ENCODE measurements around the gene ZNF521.

DNA sequence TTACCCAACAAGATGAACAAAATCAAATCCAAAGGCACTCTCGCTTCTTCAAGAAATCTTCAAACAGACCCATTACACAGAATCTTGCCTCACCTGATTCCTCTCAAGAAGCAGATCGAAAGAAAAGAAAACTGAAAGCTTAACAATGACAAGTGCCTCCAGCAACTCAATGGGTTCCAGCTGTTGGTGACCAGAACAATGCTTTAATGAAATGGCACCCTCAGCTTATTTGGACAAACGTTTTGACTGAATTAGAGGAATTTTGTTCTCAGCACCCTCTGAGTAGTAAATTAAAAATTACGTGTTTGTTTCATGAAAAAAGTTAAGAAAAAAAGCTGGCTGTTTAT, 211.0 kb downstream of the ZNF521 start:
- TF ChIP-seq, protein P1, sequence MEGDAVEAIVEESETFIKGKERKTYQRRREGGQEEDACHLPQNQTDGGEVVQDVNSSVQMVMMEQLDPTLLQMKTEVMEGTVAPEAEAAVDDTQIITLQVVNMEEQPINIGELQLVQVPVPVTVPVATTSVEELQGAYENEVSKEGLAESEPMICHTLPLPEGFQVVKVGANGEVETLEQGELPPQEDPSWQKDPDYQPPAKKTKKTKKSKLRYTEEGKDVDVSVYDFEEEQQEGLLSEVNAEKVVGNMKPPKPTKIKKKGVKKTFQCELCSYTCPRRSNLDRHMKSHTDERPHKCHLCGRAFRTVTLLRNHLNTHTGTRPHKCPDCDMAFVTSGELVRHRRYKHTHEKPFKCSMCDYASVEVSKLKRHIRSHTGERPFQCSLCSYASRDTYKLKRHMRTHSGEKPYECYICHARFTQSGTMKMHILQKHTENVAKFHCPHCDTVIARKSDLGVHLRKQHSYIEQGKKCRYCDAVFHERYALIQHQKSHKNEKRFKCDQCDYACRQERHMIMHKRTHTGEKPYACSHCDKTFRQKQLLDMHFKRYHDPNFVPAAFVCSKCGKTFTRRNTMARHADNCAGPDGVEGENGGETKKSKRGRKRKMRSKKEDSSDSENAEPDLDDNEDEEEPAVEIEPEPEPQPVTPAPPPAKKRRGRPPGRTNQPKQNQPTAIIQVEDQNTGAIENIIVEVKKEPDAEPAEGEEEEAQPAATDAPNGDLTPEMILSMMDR (conservative IDR thresholded peaks at IDR 0.05; ENCODE audit: low read depth, low read length) = no peak
- TF ChIP-seq EZH2 (IDR thresholded peaks at IDR 0.05; ENCODE audit: low read length, unreplicated experiment) = no peak
- TF ChIP-seq EZH2phosphoT487 (IDR thresholded peaks at IDR 0.05; ENCODE audit: borderline replicate concordance, low read length) = no peak
